Common myeloid progenitor, CD34-positive (primary cell): Measurements from ENCODE around the gene P2RY11.

Experiments
- CTCF ChIA-PET: fragments of 350-600 bp; sonication (Branson Sonifier 250); formaldehyde crosslinking; loops from one replicate; lab custom pipeline; 2021; ENCODE audit warnings: antibody characterized with exemption; lab: Charles Lee
- POLR2A ChIA-PET: fragments of 350-600 bp; sonication (Branson Sonifier 250); formaldehyde crosslinking; loops from one replicate; lab custom pipeline; 2021; ENCODE audit warnings: antibody characterized with exemption; lab: Charles Lee
- DNase-seq, 3 donors: peaks; one replicate each; pipeline versions ENCODE4 v3.0.0 to v3.0.0-alpha.2; 2013
- H3K27ac ChIP-seq, 2 experiments: 1 replicate in 1 of 2; 2 replicates in 1 of 2; pipeline ENCODE4 v1.7.0; 2013; ENCODE audit warnings: inconsistent platforms in 2 of 2, low read length in 2 of 2, mild to moderate bottlenecking in 2 of 2, low read depth in 1 of 2, moderate library complexity in 1 of 2; ENCODE audit not compliant: severe bottlenecking in 2 of 2, insufficient read depth in 1 of 2, poor library complexity in 1 of 2
- H3K27me3 ChIP-seq, 5 experiments: replicated peaks in 2 of 5; 1 replicate in 3 of 5; 2 replicates in 2 of 5; pipeline versions ENCODE4 v1.6.1 to v1.7.0; 2013; ENCODE audit warnings: low read length in 4 of 5, mild to moderate bottlenecking in 2 of 5, moderate library complexity in 2 of 5, inconsistent platforms in 1 of 5; ENCODE audit not compliant: insufficient read depth in 5 of 5, control insufficient read depth in 4 of 5
- H3K36me3 ChIP-seq, 4 experiments: 1 replicate in 2 of 4; 2 replicates in 2 of 4; pipeline versions ENCODE4 v1.6.1 to v1.7.0; 2013; ENCODE audit warnings: low read length in 3 of 4, control low read depth in 1 of 4, mild to moderate bottlenecking in 1 of 4; ENCODE audit not compliant: control insufficient read depth in 4 of 4, insufficient read depth in 4 of 4
- H3K4me1 ChIP-seq, 4 experiments: 1 replicate in 3 of 4; 2 replicates in 1 of 4; pipeline versions ENCODE4 v1.6.1 to v1.7.1; 2013; ENCODE audit warnings: low read length in 3 of 4, mild to moderate bottlenecking in 3 of 4, control low read depth in 1 of 4, inconsistent platforms in 1 of 4, moderate library complexity in 1 of 4; ENCODE audit not compliant: control insufficient read depth in 4 of 4, insufficient read depth in 4 of 4; ENCODE audit errors: control extremely low read depth in 1 of 4
- H3K4me3 ChIP-seq, 7 experiments: 1 replicate in 4 of 7; 2 replicates in 3 of 7; pipeline versions ENCODE4 v1.5.1 to v1.7.0; 2013; ENCODE audit warnings: mild to moderate bottlenecking in 7 of 7, low read length in 6 of 7, moderate library complexity in 6 of 7, inconsistent platforms in 2 of 7, low read depth in 2 of 7, control low read depth in 1 of 7; ENCODE audit not compliant: insufficient read depth in 4 of 7, control insufficient read depth in 1 of 7; ENCODE audit errors: extremely low read depth in 1 of 7
- H3K9me3 ChIP-seq, 5 experiments: 1 replicate in 4 of 5; 2 replicates in 1 of 5; pipeline versions ENCODE4 v1.6.1 to v1.7.1; 2013; ENCODE audit warnings: low read length in 4 of 5, mild to moderate bottlenecking in 2 of 5, inconsistent platforms in 1 of 5, low read depth in 1 of 5, moderate library complexity in 1 of 5; ENCODE audit not compliant: control insufficient read depth in 4 of 5, insufficient read depth in 2 of 5; ENCODE audit errors: control extremely low read depth in 1 of 5
- WGBS: methylation state at CpG from one replicate; pipeline ENCODE4 v1.1.5; 2013; ENCODE audit not compliant: insufficient coverage; 5-methylcytosine and 5-hydroxymethylcytosine counted together

Gene P2RY11

GRCh38 chr19:10104130-10104513 is 7.4 kb upstream of the P2RY11 start:
- Histone ChIP-seq H3K4me1 (peaks cover 16 to 57% (median 51%) of the 10 kb centered on the region in 4 experiments), H3K27ac (peak overlapping the region; percentile 40 to 93), H3K27me3 (no peaks in the 10 kb centered on the region), H3K4me3 (peak overlapping the region in 2 of 7 experiments; percentile 37 to 89), H3K9me3 (no peaks in the 10 kb centered on the region), H3K36me3 (peaks cover 0 to 18% (median 18%) of the 10 kb centered on the region in 4 experiments)
- CTCF ChIA-PET = interaction anchor here (0.8 to 2.6 kb wide), 5 partner anchors 9 to 76 kb away, joined by 3 to 12 read pairs (median 3); no protein-coding TSS in a partner anchor
- DNase-seq = peak in 1 of 3 donors; percentile 55
- POLR2A ChIA-PET = interaction anchor here (1.0 to 1.4 kb wide), 3 partner anchors 10 to 167 kb away, joined by 3 to 8 read pairs (median 6); partner anchors contain the start of gene ICAM1

- H3K4me3 ChIP-seq = peak overlapping the region in 4 of 7 experiments; percentile 13 to 99 (median 84)
- ChIA-PET CTCF (interaction anchor here (0.8 to 2.6 kb wide), 4 partner anchors 8 to 77 kb away, joined by 3 to 12 read pairs (median 4); no protein-coding TSS in a partner anchor), POLR2A (interaction anchor here (1.0 to 1.4 kb wide), 3 partner anchors 9 to 166 kb away, joined by 3 to 8 read pairs (median 6); partner anchors contain the start of gene ICAM1)
- H3K9me3 ChIP-seq = no peaks in the 10 kb centered on the region
- H3K27me3 ChIP-seq = no peaks in the 10 kb centered on the region
- peaks cover 16 to 64% (median 53%) of the 10 kb centered on the region in 4 experiments for H3K4me1 ChIP-seq
- 6% methylated on average over 13 of the region's 15 CpGs for WGBS
- peaks cover 0 to 26% (median 26%) of the 10 kb centered on the region in 4 experiments for H3K36me3 ChIP-seq
- peak overlapping the region; percentile 90 to 93 for H3K27ac ChIP-seq
- peak; percentile 92 to 100 (median 99) for DNase-seq
Measured at GRCh38 chr19:10104665-10105508, 6.6 kb upstream of the P2RY11 start.

- H3K4me1 ChIP-seq = peaks cover 16 to 71% (median 57%) of the 10 kb centered on the region in 4 experiments
- 18% methylated on average over 16 of the region's 16 CpGs for WGBS
- ChIA-PET POLR2A (interaction anchor here (1.5 kb wide), 1 partner anchor 12 kb away, joined by 6 read pairs; no protein-coding TSS in a partner anchor), CTCF (interaction anchor here (0.9 to 2.0 kb wide), 3 partner anchors 9 to 13 kb away, joined by 4 to 13 read pairs (median 6); no protein-coding TSS in a partner anchor)
- peak; percentile 66 to 84 (median 74) for DNase-seq
- peaks cover 0 to 33% (median 31%) of the 10 kb centered on the region in 4 experiments for H3K36me3 ChIP-seq
- peak overlapping the region; percentile 90 to 93 for H3K27ac ChIP-seq
- no peaks in the 10 kb centered on the region for H3K9me3 ChIP-seq
- no peaks in the 10 kb centered on the region for H3K27me3 ChIP-seq
- H3K4me3 ChIP-seq = peak overlapping the region in 5 of 7 experiments; percentile 15 to 99 (median 80)
Measured at GRCh38 chr19:10105509-10106099, 5.9 kb upstream of the P2RY11 start.

- Histone ChIP-seq H3K4me1 (peaks cover 16 to 78% (median 64%) of the 10 kb centered on the region in 4 experiments), H3K27ac (peak within 1 kb of the TSS; percentile 90 to 93), H3K4me3 (peak within 1 kb of the TSS; percentile 47 to 99 (median 78)), H3K9me3 (no peaks in the 10 kb centered on the region), H3K36me3 (peaks cover 0 to 40% (median 36%) of the 10 kb centered on the region in 4 experiments), H3K27me3 (no peaks in the 10 kb centered on the region)
- CTCF ChIA-PET = interaction anchor here (0.6 to 2.0 kb wide), 4 partner anchors 9 to 168 kb away, joined by 4 to 13 read pairs (median 5); no protein-coding TSS in a partner anchor
- POLR2A ChIA-PET = interaction anchor here (1.5 kb wide), 1 partner anchor 11 kb away, joined by 6 read pairs; no protein-coding TSS in a partner anchor
- 1% methylated on average over 53 of the region's 71 CpGs for WGBS
- DNase-seq = peak; percentile 97 to 99 (median 99)
Measured at GRCh38 chr19:10106100-10106936, 5.2 kb upstream of the P2RY11 start, which contains the start of gene PPAN. Gene PPAN, plus strand, starts transcription at chr19:10106362. Its CDS starts 33 bp downstream, at chr19:10106395.

GRCh38 chr19:10107254-10107653 is 4.2 kb upstream of the P2RY11 start:
- CTCF ChIA-PET = interaction anchor here (1.5 to 16.0 kb wide), 4 partner anchors 8 to 13 kb away, joined by 6 to 118 read pairs (median 10); no protein-coding TSS in a partner anchor
- Histone ChIP-seq H3K27ac (peak overlapping the region; percentile 90 to 93), H3K4me3 (peak overlapping the region in 6 of 7 experiments; percentile 74 to 99 (median 79)), H3K27me3 (no peaks in the 10 kb centered on the region), H3K4me1 (peaks cover 16 to 83% (median 68%) of the 10 kb centered on the region in 4 experiments), H3K36me3 (peaks cover 0 to 46% (median 38%) of the 10 kb centered on the region in 4 experiments), H3K9me3 (no peaks in the 10 kb centered on the region)
- no peak for DNase-seq
- 98% methylated on average over 9 of the region's 10 CpGs for WGBS
- POLR2A ChIA-PET = interaction anchor here (0.6 kb wide), 1 partner anchor 349 kb away, joined by 3 read pairs; no protein-coding TSS in a partner anchor
